Gastroesophageal sphincter (tissue), 3 donors: ENCODE data around the gene RANBP10.

Experiments
- CTCF ChIP-seq, 4 experiments: fragments of 200-600 bp in 2 of 4; fragments of 450-650 bp in 2 of 4; sonication (generic) in 1 of 4; IDR thresholded peaks; one replicate each; pipeline ENCODE4 v1.5.1; 2017 to 2019; ENCODE audit warnings: antibody characterized with exemption in 4 of 4, mild to moderate bottlenecking in 2 of 4, moderate library complexity in 2 of 4
- POLR2A ChIP-seq, 2 donors: fragments of 450-650 bp; IDR thresholded peaks; one replicate each; pipeline ENCODE4 v1.6.1; 2017; ENCODE audit warnings: antibody characterized with exemption in 2 of 2, mild to moderate bottlenecking in 2 of 2, moderate library complexity in 1 of 2

GRCh38 chr16:67825119-67825518, 18.8 kb upstream of the RANBP10 start:
- TF ChIP-seq POLR2A (IDR thresholded peaks at IDR 0.05) (no peak), CTCF (IDR thresholded peaks at IDR 0.05) (no peak)
